ENCODE data around the gene KRT78.

The KRT78 gene

GRCh38 chr12:52851787-52852186, 3.0 kb upstream of the KRT78 start:
- TF ChIP-seq USF1 (IDR thresholded peaks at IDR 0.05) = no peak
- TF ChIP-seq YY1 (IDR thresholded peaks at IDR 0.05; ENCODE audit: low read depth) = no peak
- TF ChIP-seq TCF12 (IDR thresholded peaks at IDR 0.05; ENCODE audit: low read depth) = no peak
- TF ChIP-seq TAF1 (IDR thresholded peaks at IDR 0.05; ENCODE audit: low read depth) = no peak
- TF ChIP-seq EGR1 (IDR thresholded peaks at IDR 0.05) = no peak
- TF ChIP-seq CREB1 (IDR thresholded peaks at IDR 0.05; ENCODE audit: low read depth) = no peak
- TF ChIP-seq FOXM1 (IDR thresholded peaks at IDR 0.05; ENCODE audit: borderline replicate concordance, low read depth) = no peak
- TF ChIP-seq EP300 (IDR thresholded peaks at IDR 0.05; ENCODE audit: borderline replicate concordance) = no peak
- TF ChIP-seq RAD21 (IDR thresholded peaks at IDR 0.05; ENCODE audit: low read depth) = no peak
- no peak for TF ChIP-seq CEBPB (IDR thresholded peaks at IDR 0.05)
- TF ChIP-seq NFIC (IDR thresholded peaks at IDR 0.05) = no peak
- TF ChIP-seq ZBTB7A (IDR thresholded peaks at IDR 0.05; ENCODE audit: low read depth) = no peak
- TF ChIP-seq, protein P1, sequence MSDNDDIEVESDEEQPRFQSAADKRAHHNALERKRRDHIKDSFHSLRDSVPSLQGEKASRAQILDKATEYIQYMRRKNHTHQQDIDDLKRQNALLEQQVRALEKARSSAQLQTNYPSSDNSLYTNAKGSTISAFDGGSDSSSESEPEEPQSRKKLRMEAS (IDR thresholded peaks at IDR 0.05) = no peak
- TF ChIP-seq TEAD4 (IDR thresholded peaks at IDR 0.05) = no peak
- TF ChIP-seq, protein P2, sequence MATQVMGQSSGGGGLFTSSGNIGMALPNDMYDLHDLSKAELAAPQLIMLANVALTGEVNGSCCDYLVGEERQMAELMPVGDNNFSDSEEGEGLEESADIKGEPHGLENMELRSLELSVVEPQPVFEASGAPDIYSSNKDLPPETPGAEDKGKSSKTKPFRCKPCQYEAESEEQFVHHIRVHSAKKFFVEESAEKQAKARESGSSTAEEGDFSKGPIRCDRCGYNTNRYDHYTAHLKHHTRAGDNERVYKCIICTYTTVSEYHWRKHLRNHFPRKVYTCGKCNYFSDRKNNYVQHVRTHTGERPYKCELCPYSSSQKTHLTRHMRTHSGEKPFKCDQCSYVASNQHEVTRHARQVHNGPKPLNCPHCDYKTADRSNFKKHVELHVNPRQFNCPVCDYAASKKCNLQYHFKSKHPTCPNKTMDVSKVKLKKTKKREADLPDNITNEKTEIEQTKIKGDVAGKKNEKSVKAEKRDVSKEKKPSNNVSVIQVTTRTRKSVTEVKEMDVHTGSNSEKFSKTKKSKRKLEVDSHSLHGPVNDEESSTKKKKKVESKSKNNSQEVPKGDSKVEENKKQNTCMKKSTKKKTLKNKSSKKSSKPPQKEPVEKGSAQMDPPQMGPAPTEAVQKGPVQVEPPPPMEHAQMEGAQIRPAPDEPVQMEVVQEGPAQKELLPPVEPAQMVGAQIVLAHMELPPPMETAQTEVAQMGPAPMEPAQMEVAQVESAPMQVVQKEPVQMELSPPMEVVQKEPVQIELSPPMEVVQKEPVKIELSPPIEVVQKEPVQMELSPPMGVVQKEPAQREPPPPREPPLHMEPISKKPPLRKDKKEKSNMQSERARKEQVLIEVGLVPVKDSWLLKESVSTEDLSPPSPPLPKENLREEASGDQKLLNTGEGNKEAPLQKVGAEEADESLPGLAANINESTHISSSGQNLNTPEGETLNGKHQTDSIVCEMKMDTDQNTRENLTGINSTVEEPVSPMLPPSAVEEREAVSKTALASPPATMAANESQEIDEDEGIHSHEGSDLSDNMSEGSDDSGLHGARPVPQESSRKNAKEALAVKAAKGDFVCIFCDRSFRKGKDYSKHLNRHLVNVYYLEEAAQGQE (IDR thresholded peaks at IDR 0.05; ENCODE audit: low read depth) = no peak

GRCh38 chr12:52850681-52851080, 1.9 kb upstream of the KRT78 start:
- TF ChIP-seq, protein P1 (IDR thresholded peaks at IDR 0.05) = no peak
- TF ChIP-seq USF1 (IDR thresholded peaks at IDR 0.05) = no peak
- TF ChIP-seq ZBTB7A (IDR thresholded peaks at IDR 0.05; ENCODE audit: low read depth) = no peak

DNA sequence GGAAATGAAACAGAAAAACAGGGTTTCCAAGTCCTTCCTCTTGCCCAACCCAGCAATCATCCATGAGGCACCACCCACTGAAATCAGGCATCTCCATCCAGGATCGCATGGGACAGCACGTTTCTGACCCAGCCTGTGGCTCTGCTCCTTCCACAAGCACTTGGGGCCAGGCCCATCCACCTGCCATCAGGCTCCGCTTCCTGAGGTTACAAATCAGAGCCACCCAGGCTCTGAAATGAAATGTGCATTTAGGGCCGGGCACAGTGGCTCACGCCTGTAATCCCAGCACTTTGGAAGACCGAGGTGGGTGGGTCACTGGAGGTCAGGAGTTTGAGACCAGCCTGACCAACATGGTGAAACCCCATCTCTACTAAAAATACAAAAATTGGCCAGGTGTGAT, 717 bp upstream of the KRT78 start:
- TF ChIP-seq, protein P1 (IDR thresholded peaks at IDR 0.05) = no peak
- no peak for TF ChIP-seq TEAD4 (IDR thresholded peaks at IDR 0.05)
- TF ChIP-seq, protein P2 (IDR thresholded peaks at IDR 0.05; ENCODE audit: low read depth) = no peak
- no peak for TF ChIP-seq TAF1 (IDR thresholded peaks at IDR 0.05; ENCODE audit: low read depth)
- TF ChIP-seq EP300 (IDR thresholded peaks at IDR 0.05; ENCODE audit: borderline replicate concordance) = no peak
- TF ChIP-seq CEBPB (IDR thresholded peaks at IDR 0.05) = no peak
- no peak for TF ChIP-seq EGR1 (IDR thresholded peaks at IDR 0.05)
- TF ChIP-seq USF1 (IDR thresholded peaks at IDR 0.05) = no peak
- TF ChIP-seq FOXM1 (IDR thresholded peaks at IDR 0.05; ENCODE audit: borderline replicate concordance, low read depth) = no peak
- no peak for TF ChIP-seq YY1 (IDR thresholded peaks at IDR 0.05; ENCODE audit: low read depth)
- no peak for TF ChIP-seq RAD21 (IDR thresholded peaks at IDR 0.05; ENCODE audit: low read depth)
- no peak for TF ChIP-seq ZBTB7A (IDR thresholded peaks at IDR 0.05; ENCODE audit: low read depth)
- no peak for TF ChIP-seq TCF12 (IDR thresholded peaks at IDR 0.05; ENCODE audit: low read depth)
- no peak for TF ChIP-seq NFIC (IDR thresholded peaks at IDR 0.05)
- no peak for TF ChIP-seq CREB1 (IDR thresholded peaks at IDR 0.05; ENCODE audit: low read depth)

DNA sequence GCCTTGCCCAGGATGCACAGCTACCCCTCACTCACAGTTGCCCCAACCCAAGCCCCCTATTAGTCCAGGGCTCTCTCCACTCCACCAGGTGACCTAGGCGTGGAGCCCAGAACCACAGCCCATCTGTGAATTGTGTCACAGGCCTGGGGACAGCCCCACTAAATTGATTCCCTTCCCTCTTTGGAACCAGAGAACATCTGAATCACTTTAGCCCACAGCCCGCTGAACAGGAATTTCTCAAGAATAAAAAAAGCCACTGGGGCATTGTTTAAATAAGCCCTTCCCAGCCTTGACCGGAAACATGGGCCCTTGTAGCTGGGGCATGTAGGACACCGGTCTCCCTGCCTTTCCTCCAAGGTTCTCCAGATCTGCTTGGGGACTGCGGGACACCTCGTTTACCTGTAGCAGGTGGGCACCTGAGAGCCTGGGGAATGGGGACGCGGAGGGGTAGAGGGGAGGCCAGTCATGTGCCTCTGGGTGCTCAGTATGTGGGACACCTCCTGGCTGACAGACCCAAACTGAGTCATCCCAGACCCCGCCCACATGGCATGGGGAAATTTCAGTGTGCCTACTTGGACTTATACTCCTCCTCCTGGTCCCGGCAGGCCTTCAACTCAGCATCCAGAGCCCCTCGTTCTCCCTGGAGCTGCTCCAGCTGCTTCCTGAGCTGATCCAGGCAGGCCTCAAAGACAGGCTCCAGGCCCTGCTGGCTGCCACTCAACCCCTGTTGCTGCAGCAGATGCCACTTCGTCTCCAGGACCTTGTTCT, 1.3 kb downstream of the KRT78 start:
- TF ChIP-seq FOXM1 (IDR thresholded peaks at IDR 0.05; ENCODE audit: borderline replicate concordance, low read depth) (peak; percentile 71; the same call in 1 of the 2 replicates), CEBPB (IDR thresholded peaks at IDR 0.05) (no peak), RAD21 (IDR thresholded peaks at IDR 0.05; ENCODE audit: low read depth) (no peak; the same call in 1 of the 2 replicates), YY1 (IDR thresholded peaks at IDR 0.05; ENCODE audit: low read depth) (no peak), USF1 (IDR thresholded peaks at IDR 0.05) (peak; percentile 58), TEAD4 (IDR thresholded peaks at IDR 0.05) (peak; percentile 50; the same call in 1 of the 2 replicates), ZBTB7A (IDR thresholded peaks at IDR 0.05; ENCODE audit: low read depth) (no peak), CREB1 (IDR thresholded peaks at IDR 0.05; ENCODE audit: low read depth) (no peak), EP300 (IDR thresholded peaks at IDR 0.05; ENCODE audit: borderline replicate concordance) (peak; percentile 14; the same call in 1 of the 2 replicates), TCF12 (IDR thresholded peaks at IDR 0.05; ENCODE audit: low read depth) (peak; percentile 49; the same call in 1 of the 2 replicates), NFIC (IDR thresholded peaks at IDR 0.05) (0 out of 2 replicates have a peak, but pooled peaks have one; percentile 47), EGR1 (IDR thresholded peaks at IDR 0.05) (no peak)
- TF ChIP-seq, protein P2 (IDR thresholded peaks at IDR 0.05; ENCODE audit: low read depth) = no peak
- TF ChIP-seq, protein P1 (IDR thresholded peaks at IDR 0.05) = no peak
